Measurements from ENCODE around the gene CSTF1. TPM values are rescaled to one million over a fixed set of nuclear protein-coding genes. Genes with fewer than 3 reads are reported as not detected.

CSTF1 gene
- total and polyA plus RNA-seq, 8 donors, result 30.0 to 44.6 (median 41.5) TPM

DNA sequence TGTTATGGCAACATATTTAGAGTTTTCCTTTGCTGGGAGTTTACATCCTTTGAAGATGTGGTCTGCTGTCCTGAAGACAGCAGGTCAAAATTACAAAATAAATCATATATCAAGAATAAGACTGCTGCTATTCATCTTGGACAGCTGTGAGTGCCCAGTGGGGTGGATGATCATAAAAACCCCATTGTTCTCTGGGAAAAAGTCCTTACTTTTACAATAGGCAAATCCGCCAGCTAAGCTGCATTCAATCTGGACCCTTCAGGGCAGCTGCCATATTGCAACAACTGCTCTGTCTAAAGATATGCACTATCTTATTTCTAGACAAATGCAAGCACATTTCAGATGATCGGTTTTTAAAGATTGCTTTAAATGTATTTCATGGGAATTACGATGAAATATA, 39.0 kb downstream of the CSTF1 start:
- peaks cover 22 to 48% of the 10 kb centered on the region in 2 donors for H3K4me1 ChIP-seq

DNA sequence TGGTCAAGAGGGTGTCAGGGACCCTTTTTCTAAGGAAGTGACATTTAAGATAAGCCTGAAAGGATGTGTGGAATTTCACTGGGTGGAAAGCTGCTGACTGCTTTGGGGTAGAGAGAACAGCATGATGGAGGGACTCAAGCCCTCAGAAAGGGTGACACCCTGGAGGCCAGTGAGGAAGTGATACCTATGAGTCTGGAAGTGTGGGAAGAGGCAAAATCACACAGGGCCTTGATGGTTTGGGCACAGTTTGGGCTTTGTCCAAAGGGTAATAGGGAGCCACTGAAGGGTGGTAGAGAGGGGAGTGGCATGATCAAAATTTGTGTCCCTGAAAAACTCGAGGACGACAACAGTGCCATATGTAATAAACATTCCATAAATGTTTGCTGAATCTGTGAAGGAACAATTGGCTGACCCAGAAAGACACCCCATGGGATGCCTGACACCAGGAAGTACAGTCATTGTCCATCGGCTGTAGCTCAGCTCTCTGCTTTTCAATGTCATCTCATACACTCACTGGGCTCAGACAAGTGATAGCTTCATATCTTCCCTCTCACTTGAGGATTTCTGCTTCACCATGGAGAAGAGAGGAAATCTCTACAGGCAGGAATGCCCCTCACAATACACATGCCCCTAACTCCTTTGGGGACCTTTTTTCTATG, 40.9 kb downstream of the CSTF1 start:
- intact Hi-C loops (cut with DNase I), result no loop called here
- ATAC-seq (no peak), DNase-seq (peak in 1 of 4 donors; percentile 28)
- Histone ChIP-seq H3K4me3 (no peak overlapping the region), H3K9me3 (no peaks in the 10 kb centered on the region), H3K27ac (peak overlapping the region in 1 of 2 donors; percentile 33), H3K36me3 (no peaks in the 10 kb centered on the region), H3K4me1 (peaks cover 17 to 29% of the 10 kb centered on the region in 2 donors), H3K27me3 (no peaks in the 10 kb centered on the region)
- TF ChIP-seq, protein P1, sequence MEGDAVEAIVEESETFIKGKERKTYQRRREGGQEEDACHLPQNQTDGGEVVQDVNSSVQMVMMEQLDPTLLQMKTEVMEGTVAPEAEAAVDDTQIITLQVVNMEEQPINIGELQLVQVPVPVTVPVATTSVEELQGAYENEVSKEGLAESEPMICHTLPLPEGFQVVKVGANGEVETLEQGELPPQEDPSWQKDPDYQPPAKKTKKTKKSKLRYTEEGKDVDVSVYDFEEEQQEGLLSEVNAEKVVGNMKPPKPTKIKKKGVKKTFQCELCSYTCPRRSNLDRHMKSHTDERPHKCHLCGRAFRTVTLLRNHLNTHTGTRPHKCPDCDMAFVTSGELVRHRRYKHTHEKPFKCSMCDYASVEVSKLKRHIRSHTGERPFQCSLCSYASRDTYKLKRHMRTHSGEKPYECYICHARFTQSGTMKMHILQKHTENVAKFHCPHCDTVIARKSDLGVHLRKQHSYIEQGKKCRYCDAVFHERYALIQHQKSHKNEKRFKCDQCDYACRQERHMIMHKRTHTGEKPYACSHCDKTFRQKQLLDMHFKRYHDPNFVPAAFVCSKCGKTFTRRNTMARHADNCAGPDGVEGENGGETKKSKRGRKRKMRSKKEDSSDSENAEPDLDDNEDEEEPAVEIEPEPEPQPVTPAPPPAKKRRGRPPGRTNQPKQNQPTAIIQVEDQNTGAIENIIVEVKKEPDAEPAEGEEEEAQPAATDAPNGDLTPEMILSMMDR (IDR thresholded peaks at IDR 0.05), result no peak

More for the DNA sequence above, 39.0 kb downstream of the CSTF1 start:
- ATAC-seq (no peak), DNase-seq (peak in 1 of 4 donors; percentile 33)
- Histone ChIP-seq H3K27ac (no peak overlapping the region), H3K9me3 (no peaks in the 10 kb centered on the region), H3K27me3 (no peaks in the 10 kb centered on the region), H3K36me3 (no peaks in the 10 kb centered on the region), H3K4me3 (no peak overlapping the region)
- intact Hi-C loops (cut with DNase I), result no loop called here
- TF ChIP-seq, protein P1 (IDR thresholded peaks at IDR 0.05), result no peak

DNA sequence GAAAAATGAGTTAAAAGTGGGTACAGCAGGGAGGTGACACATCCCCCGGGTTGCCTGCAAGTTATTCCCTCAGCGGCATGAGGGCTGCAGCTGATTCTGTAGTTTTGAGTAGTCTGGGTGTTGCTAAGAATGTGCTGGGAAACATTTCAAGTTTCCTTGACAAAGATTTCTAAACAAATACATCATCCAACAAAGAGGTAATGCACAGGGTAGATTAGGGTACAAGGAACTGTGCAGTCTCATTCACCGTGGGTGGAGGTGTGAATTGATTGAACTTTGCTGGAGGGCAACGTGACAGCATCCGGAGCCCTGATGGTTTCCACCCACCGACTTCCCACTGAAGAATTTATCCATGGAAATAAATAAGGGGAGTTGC, 41.4 kb downstream of the CSTF1 start:
- Histone ChIP-seq H3K27me3 (no peaks in the 10 kb centered on the region), H3K9me3 (no peaks in the 10 kb centered on the region), H3K4me3 (no peak overlapping the region), H3K36me3 (no peaks in the 10 kb centered on the region), H3K4me1 (peaks cover 12 to 24% of the 10 kb centered on the region in 2 donors), H3K27ac (peak overlapping the region in 1 of 2 donors; percentile 33)
- TF ChIP-seq, protein P1 (IDR thresholded peaks at IDR 0.05), result no peak
- DNase-seq, result peak in 2 of 4 donors; percentile 65 to 70
- intact Hi-C loops (cut with DNase I), result no loop called here
- peak; percentile 26 for ATAC-seq

DNA sequence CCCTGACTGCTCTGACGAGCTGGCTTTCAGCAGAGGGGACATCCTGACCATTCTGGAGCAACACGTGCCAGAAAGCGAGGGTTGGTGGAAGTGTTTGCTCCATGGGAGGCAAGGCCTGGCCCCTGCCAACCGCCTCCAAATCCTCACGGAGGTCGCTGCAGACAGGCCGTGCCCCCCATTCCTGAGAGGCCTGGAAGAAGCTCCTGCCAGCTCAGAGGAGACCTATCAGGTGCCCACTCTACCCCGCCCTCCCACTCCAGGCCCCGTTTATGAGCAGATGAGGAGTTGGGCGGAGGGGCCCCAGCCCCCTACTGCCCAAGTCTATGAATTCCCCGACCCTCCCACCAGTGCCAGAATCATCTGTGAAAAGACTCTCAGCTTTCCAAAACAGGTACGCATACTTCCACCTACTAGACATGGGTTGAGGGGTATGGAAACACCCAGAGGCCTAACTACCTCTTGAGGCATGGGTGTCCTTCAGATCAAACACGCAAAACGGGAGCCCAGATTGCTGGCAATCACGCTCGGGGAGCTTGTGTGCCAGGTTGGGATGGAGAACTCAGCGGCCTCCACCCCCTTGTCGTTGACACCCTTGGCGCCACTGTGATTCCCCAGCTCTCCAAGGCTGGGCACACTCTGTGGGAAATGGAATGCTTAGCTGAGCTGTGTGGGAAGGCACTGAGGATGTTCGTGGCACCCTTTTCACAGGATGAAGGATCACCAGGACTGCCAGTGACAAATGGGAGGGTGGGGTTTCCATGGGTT, 44.9 kb downstream of the CSTF1 start:
- H3K4me3 ChIP-seq, result no peak overlapping the region
- H3K27ac ChIP-seq, result peak overlapping the region in 1 of 2 donors; percentile 23
- DNase-seq (no peak), ATAC-seq (no peak)
- intact Hi-C loops (cut with DNase I), result no loop called here
- no peaks in the 10 kb centered on the region for H3K27me3 ChIP-seq
- no peaks in the 10 kb centered on the region for H3K9me3 ChIP-seq
- H3K36me3 ChIP-seq, result no peaks in the 10 kb centered on the region
- TF ChIP-seq, protein P1 (IDR thresholded peaks at IDR 0.05), result no peak
- peaks cover 4 to 27% of the 10 kb centered on the region in 2 donors for H3K4me1 ChIP-seq

DNA sequence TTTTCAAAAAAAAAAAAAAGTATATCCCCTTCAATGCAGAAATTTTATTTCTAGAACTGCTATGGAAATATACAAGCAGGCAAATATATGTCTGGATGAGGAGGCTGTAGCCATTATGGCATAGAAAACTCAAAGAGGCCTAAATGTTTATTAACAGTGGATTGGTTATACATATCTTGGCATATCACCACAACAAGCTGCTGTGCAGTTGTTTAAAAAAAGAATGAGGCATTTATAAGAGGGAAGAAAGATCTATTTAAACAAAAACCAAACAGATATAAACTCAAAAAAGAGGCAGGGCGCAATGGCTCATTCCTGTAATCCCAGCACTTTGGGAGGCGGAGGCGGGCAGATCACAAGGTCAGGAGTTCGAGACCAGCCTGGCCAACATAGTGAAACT, 45.8 kb downstream of the CSTF1 start:
- Histone ChIP-seq H3K27me3 (no peaks in the 10 kb centered on the region), H3K36me3 (no peaks in the 10 kb centered on the region), H3K27ac (peak overlapping the region in 1 of 2 donors; percentile 25), H3K9me3 (no peaks in the 10 kb centered on the region), H3K4me3 (no peak overlapping the region), H3K4me1 (peaks cover 4 to 30% of the 10 kb centered on the region in 2 donors)
- no peak for DNase-seq
- ATAC-seq, result no peak
- intact Hi-C loops (cut with DNase I), result no loop called here
- TF ChIP-seq, protein P1 (IDR thresholded peaks at IDR 0.05), result no peak

Measured in left lung (tissue), 10 donors.